Measurements from ENCODE around the gene SPNS1.

DNA sequence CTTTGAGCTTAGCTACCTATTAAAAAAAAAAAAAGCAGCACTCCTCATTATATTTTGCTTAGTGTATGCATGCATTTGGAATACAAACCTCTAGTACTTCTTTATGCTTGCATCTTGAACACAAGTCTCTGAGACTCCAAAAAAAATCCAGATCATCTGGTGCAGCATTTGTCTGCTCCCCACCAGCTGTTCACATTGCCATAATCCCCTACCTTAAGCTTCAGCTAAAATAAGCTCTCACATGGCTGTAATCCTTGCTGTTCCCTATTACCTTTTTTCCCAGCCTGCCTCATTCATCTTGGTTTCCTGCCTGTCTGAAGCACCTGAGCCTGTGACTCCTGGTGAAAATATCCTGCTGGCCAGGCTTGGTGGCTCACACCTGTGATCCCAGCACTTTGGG is 31.3 kb upstream of the SPNS1 start:
- TF ChIP-seq CTCF (IDR thresholded peaks at IDR 0.05; ENCODE audit: low read length): no peak
- TF ChIP-seq EZH2phosphoT487 (IDR thresholded peaks at IDR 0.05; ENCODE audit: low read length): no peak
